Measurements from ENCODE around the gene HSD3B7. TPM values are rescaled to one million over a fixed set of nuclear protein-coding genes. Genes with fewer than 3 reads are reported as not detected.

The HSD3B7 gene
- total and polyA plus RNA-seq, 12 donors: 2.7 to 78.8 (median 32.8) TPM

DNA sequence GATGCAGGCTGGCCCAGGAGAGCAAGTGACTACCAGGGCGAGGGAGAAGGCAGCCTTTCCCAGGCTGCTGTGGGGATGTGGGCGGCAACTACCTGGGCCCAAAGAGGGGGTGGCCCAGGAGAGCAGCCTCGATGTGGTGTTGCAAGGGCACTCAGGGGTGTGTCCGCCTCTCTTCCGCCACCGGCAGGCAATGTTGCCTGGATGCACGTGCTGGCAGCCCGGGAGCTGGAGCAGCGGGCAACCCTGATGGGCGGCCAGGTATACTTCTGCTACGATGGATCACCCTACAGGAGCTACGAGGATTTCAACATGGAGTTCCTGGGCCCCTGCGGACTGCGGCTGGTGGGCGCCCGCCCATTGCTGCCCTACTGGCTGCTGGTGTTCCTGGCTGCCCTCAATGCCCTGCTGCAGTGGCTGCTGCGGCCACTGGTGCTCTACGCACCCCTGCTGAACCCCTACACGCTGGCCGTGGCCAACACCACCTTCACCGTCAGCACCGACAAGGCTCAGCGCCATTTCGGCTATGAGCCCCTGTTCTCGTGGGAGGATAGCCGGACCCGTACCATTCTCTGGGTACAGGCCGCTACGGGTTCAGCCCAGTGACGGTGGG is 2.7 kb downstream of the HSD3B7 start:
- no peak for TF ChIP-seq POLR2A (IDR thresholded peaks at IDR 0.05)
- TF ChIP-seq, protein P1, sequence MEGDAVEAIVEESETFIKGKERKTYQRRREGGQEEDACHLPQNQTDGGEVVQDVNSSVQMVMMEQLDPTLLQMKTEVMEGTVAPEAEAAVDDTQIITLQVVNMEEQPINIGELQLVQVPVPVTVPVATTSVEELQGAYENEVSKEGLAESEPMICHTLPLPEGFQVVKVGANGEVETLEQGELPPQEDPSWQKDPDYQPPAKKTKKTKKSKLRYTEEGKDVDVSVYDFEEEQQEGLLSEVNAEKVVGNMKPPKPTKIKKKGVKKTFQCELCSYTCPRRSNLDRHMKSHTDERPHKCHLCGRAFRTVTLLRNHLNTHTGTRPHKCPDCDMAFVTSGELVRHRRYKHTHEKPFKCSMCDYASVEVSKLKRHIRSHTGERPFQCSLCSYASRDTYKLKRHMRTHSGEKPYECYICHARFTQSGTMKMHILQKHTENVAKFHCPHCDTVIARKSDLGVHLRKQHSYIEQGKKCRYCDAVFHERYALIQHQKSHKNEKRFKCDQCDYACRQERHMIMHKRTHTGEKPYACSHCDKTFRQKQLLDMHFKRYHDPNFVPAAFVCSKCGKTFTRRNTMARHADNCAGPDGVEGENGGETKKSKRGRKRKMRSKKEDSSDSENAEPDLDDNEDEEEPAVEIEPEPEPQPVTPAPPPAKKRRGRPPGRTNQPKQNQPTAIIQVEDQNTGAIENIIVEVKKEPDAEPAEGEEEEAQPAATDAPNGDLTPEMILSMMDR (IDR thresholded peaks at IDR 0.05): no peak
- Histone ChIP-seq H3K27ac (no peak overlapping the region), H3K4me1 (replicated peaks in 1 of 2) (peaks cover 9 to 13% of the 10 kb centered on the region in 2 donors), H3K27me3 (no peaks in the 10 kb centered on the region), H3K36me3 (replicated peaks in 1 of 2) (peaks cover 0 to 22% of the 10 kb centered on the region in 2 donors), H3K9me3 (replicated peaks in 1 of 3) (no peaks in the 10 kb centered on the region), H3K4me3 (no peak overlapping the region)
- intact Hi-C loops (cut with DNase I): loop anchor here (5.0 to 10.0 kb wide), 7 partner anchors 55 to 877 kb away; partner anchors contain the start of genes FBXL19 (in 1 of the 2), PYCARD (in 1 of the 2) and ZNF843 (in 1 of the 2)
- DNase-seq: no peak
- WGBS, 4 donors: 95 to 97% (median 95%) methylated on average over 17 to 30 of the region's 30 CpGs

DNA sequence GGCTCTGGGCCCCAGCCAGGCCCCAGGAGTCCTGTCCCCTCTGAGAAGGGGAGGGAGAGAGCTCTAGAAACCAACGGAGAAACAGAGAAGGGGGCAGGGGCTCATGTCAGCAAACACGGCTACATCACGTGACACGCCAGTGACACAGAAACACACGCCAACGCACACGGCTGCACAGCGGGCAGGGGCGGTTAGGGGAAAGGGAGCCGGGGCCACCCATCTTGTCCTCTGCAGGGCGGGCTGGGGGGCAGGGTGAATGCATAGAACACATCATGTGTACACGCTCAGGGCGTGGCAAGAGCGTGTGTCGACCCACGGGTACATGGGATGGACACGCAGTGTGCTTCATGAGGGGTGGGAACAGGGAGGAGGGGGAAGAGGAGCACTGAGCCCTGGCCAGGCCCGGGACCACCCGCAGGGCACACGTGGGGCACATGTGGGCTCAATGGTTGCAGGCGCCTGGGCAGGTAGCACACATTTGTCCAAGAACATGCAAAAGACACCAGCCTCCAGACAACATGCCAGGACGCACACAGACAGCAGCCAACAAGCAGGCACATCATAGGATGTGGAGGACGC is 4.6 kb downstream of the HSD3B7 start:
- TF ChIP-seq POLR2A (IDR thresholded peaks at IDR 0.05): no peak
- TF ChIP-seq, protein P1 (IDR thresholded peaks at IDR 0.05): no peak
- H3K4me3 ChIP-seq: no peak overlapping the region
- H3K36me3 ChIP-seq (replicated peaks in 1 of 2): peaks cover 0 to 3% of the 10 kb centered on the region in 2 donors
- WGBS, 4 donors: 83 to 86% (median 85%) methylated on average over 21 to 23 of the region's 23 CpGs
- H3K27ac ChIP-seq: no peak overlapping the region
- DNase-seq: no peak
- intact Hi-C loops (cut with DNase I): loop anchor here (5.0 to 10.0 kb wide), 7 partner anchors 53 to 875 kb away; partner anchors contain the start of genes FBXL19 (in 1 of the 2), PYCARD (in 1 of the 2) and ZNF843 (in 1 of the 2)
- H3K9me3 ChIP-seq (replicated peaks in 1 of 3): no peaks in the 10 kb centered on the region
- peaks cover 9 to 13% of the 10 kb centered on the region in 2 donors for H3K4me1 ChIP-seq (replicated peaks in 1 of 2)
- no peaks in the 10 kb centered on the region for H3K27me3 ChIP-seq

DNA sequence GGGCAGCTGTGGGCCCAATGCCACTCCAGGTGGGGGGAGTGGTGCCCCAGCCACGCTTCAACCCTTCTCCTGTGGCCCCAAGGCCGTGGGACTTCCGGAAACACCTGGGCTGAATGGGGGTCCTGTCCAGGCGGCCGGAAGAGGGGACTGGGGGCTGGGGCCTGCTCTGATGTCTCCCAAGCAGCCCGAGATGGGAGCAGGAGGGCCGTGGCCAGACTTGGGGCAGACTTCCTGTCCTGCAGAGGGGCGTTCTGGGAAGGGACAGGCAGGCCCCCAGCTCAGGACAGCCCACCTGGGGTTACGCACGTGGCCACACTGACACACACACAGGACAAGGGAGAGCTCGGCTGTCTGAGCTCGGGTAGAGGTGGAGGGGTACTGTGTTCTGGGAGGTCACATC is 5.1 kb downstream of the HSD3B7 start:
- Histone ChIP-seq H3K27ac (no peak overlapping the region), H3K36me3 (replicated peaks in 1 of 2) (no peaks in the 10 kb centered on the region), H3K4me1 (replicated peaks in 1 of 2) (peaks cover 9 to 12% of the 10 kb centered on the region in 2 donors), H3K27me3 (no peaks in the 10 kb centered on the region), H3K9me3 (replicated peaks in 1 of 3) (no peaks in the 10 kb centered on the region), H3K4me3 (no peak overlapping the region)
- DNase-seq: no peak
- TF ChIP-seq, protein P1 (IDR thresholded peaks at IDR 0.05): no peak
- no peak for TF ChIP-seq POLR2A (IDR thresholded peaks at IDR 0.05)
- intact Hi-C loops (cut with DNase I): no loop called here
- 58 to 88% (median 81%) methylated on average over 4 to 12 of the region's 12 CpGs for WGBS, 4 donors

DNA sequence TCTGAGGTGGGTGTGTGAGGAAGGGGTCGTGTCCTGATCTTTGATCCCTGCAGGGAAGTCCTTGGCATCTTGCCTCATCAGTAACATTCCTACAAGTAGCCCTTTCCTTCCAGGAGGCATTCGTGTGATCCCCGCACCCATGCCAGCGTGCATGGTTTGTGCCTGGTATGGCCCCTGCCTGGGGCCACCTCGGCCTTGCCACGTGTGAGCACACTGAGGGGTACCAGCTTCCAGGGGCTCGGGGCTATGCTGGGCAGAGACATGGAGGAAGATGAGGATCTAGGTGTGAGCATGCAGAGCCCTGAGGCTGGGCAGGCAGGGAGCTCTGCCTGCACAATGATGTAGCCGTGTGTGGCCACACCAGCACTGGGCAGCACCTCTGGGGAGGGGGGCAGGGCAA is 6.0 kb downstream of the HSD3B7 start:
- DNase-seq: no peak
- no peak overlapping the region for H3K27ac ChIP-seq
- peaks cover 0 to 2% of the 10 kb centered on the region in 2 donors for H3K4me1 ChIP-seq (replicated peaks in 1 of 2)
- H3K27me3 ChIP-seq: no peaks in the 10 kb centered on the region
- no peaks in the 10 kb centered on the region for H3K36me3 ChIP-seq (replicated peaks in 1 of 2)
- no peaks in the 10 kb centered on the region for H3K9me3 ChIP-seq (replicated peaks in 1 of 3)
- TF ChIP-seq, protein P1 (IDR thresholded peaks at IDR 0.05): no peak
- WGBS, 4 donors: 40 to 79% (median 76%) methylated on average over 1 to 8 of the region's 8 CpGs
- intact Hi-C loops (cut with DNase I): no loop called here
- H3K4me3 ChIP-seq: no peak overlapping the region

Data from adrenal gland (tissue), 12 donors.